Smooth muscle cell (in vitro differentiated cells): ENCODE data around the gene TCF4. TPM values are rescaled to one million over a fixed set of nuclear protein-coding genes. Genes with fewer than 3 reads are reported as not detected.
A peak's percentile ranks its signal among the peaks of the same experiment; 100 is the strongest.

Source experiments
- DNase-seq: peaks from one replicate; lab custom pipeline; 2025; ENCODE audit not compliant: unreplicated experiment; lab: John Stamatoyannopoulos, UW
- H2AFZ ChIP-seq: fragments of 200-600 bp; sonication (generic); 2 replicates; pipeline ENCODE4 v1.6.0; 2016; ENCODE audit warnings: antibody characterized with exemption, low read depth, mild to moderate bottlenecking
- H3F3A ChIP-seq: fragments of 200-600 bp; sonication (generic); 2 replicates; pipeline ENCODE4 v1.6.0; 2017; ENCODE audit warnings: antibody characterized with exemption, low read depth
- H3K27ac ChIP-seq: fragments of 200-600 bp; sonication (generic); 2 replicates; pipeline ENCODE4 v1.5.1; 2016; ENCODE audit warnings: low read depth, mild to moderate bottlenecking
- H3K27me3 ChIP-seq: fragments of 200-600 bp; sonication (generic); 2 replicates; pipeline ENCODE4 v1.6.1; 2016; ENCODE audit warnings: low read depth, mild to moderate bottlenecking
- H3K36me3 ChIP-seq: fragments of 200-600 bp; sonication (generic); 2 replicates; pipeline ENCODE4 v1.5.1; 2016; ENCODE audit warnings: low read depth
- H3K4me1 ChIP-seq: fragments of 200-600 bp; sonication (generic); 2 replicates; pipeline ENCODE4 v1.5.1; 2016; ENCODE audit warnings: low read depth
- H3K4me2 ChIP-seq: fragments of 200-600 bp; sonication (generic); 2 replicates; pipeline ENCODE4 v1.6.0; 2016; ENCODE audit warnings: mild to moderate bottlenecking
- H3K4me3 ChIP-seq: fragments of 200-600 bp; sonication (generic); 2 replicates; pipeline ENCODE4 v1.5.1; 2016; ENCODE audit warnings: mild to moderate bottlenecking
- H3K79me2 ChIP-seq: fragments of 200-600 bp; sonication (generic); 2 replicates; pipeline ENCODE4 v1.6.0; 2016; ENCODE audit warnings: low read depth, mild to moderate bottlenecking
- H3K9ac ChIP-seq: fragments of 200-600 bp; sonication (generic); 2 replicates; pipeline ENCODE4 v1.6.0; 2016; ENCODE audit warnings: low read depth
- H3K9me3 ChIP-seq: fragments of 200-600 bp; sonication (generic); replicated peaks from 2 replicates; pipeline ENCODE4 v1.5.1; 2016; ENCODE audit warnings: low read depth
- H4K20me1 ChIP-seq: fragments of 200-600 bp; sonication (generic); 2 replicates; pipeline ENCODE4 v1.6.0; 2016; ENCODE audit warnings: low read depth
- WGBS: methylation state at CpG from one replicate; pipeline ENCODE4 v1.1.7; 2016; ENCODE audit warnings: low lambda C conversion rate; 5-methylcytosine and 5-hydroxymethylcytosine counted together
- polyA plus RNA-seq: library from polyadenylated mRNA; unstranded; fragments of >200 nt; fragmentation: Nextera tagmentation; extraction: Ambion mirVana; gene quantifications from 2 replicates; pipeline ENCODE4 v1.2.1, GENCODE V29; 2016
- total RNA-seq: library from RNA; depleted of rRNA; stranded (reverse); fragments of >200 nt; gene quantifications from 2 replicates; pipeline ENCODE4 v1.2.3, GENCODE V29; 2014
- TF ChIP-seq, protein P1 (sequence below): fragments of 200-600 bp; sonication (generic); IDR thresholded peaks from 2 replicates; pipeline ENCODE4 v1.5.1; 2017; ENCODE audit warnings: borderline replicate concordance, mild to moderate bottlenecking, antibody characterized with exemption; ENCODE audit not compliant: insufficient read depth, poor library complexity, severe bottlenecking

TCF4 gene
- total and polyA plus RNA-seq, 2 experiments from 2014 or later: 105 to 120 TPM

DNA sequence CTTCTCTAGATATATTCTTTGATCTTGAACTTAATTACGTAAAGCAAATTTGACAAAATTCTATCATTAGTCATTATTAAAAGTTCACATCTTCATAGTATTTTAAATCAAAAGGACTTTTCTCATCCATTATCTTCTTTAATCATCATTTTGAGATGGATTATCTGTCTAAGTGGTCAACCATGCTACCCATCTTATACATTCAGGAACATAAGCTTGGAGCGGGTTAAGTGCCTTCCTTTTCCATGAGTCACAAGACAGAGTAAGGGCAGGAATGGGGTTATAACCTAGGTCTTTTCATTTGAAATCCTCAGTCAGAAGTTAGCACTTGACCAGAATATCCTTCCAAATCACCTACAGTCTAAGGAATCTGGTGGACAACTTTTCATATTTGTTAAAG, 297.1 kb downstream of the TCF4 start:
- Histone ChIP-seq H3K36me3 (no peaks in the 10 kb centered on the region), H4K20me1 (peaks cover 95% of the 10 kb centered on the region), H3K4me2 (peak overlapping the region; percentile 16), H3K9me3 (no peaks in the 10 kb centered on the region), H3K4me3 (no peak overlapping the region), H3K9ac (no peak overlapping the region), H3K27ac (peak overlapping the region; percentile 50), H3K27me3 (no peaks in the 10 kb centered on the region), H2AFZ (no peak overlapping the region), H3F3A (no peaks in the 10 kb centered on the region), H3K79me2 (peaks cover 78% of the 10 kb centered on the region), H3K4me1 (peaks cover 16% of the 10 kb centered on the region)
- 65% methylated on average over 2 of the region's 2 CpGs for WGBS
- no peak for DNase-seq
- TF ChIP-seq, protein P1, sequence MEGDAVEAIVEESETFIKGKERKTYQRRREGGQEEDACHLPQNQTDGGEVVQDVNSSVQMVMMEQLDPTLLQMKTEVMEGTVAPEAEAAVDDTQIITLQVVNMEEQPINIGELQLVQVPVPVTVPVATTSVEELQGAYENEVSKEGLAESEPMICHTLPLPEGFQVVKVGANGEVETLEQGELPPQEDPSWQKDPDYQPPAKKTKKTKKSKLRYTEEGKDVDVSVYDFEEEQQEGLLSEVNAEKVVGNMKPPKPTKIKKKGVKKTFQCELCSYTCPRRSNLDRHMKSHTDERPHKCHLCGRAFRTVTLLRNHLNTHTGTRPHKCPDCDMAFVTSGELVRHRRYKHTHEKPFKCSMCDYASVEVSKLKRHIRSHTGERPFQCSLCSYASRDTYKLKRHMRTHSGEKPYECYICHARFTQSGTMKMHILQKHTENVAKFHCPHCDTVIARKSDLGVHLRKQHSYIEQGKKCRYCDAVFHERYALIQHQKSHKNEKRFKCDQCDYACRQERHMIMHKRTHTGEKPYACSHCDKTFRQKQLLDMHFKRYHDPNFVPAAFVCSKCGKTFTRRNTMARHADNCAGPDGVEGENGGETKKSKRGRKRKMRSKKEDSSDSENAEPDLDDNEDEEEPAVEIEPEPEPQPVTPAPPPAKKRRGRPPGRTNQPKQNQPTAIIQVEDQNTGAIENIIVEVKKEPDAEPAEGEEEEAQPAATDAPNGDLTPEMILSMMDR: no peak

DNA sequence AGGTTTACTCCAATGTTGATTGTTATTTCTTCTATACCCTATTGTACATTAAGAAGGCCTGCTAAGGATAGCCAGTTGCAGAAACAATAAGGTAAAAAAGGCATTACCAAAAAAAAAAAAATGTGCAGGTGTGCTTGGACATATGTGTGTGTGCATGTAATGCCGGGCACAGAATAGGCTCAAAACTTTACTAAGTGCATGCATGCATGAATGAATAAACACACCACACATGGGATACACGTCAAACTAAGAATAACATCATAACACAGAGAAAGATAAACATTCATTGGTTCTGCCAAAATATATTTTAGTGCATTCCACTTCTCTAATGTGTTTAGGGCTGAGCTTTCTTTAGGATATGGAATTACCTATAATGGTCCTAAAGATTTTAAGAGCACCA, 298.2 kb downstream of the TCF4 start:
- TF ChIP-seq, protein P1: no peak
- WGBS: 91% methylated on average over 2 of the region's 2 CpGs
- H3K27me3 ChIP-seq: no peaks in the 10 kb centered on the region
- peaks cover 79% of the 10 kb centered on the region for H3K79me2 ChIP-seq
- H3F3A ChIP-seq: no peaks in the 10 kb centered on the region
- H3K4me2 ChIP-seq: no peak overlapping the region
- H3K4me1 ChIP-seq: peaks cover 16% of the 10 kb centered on the region
- no peak overlapping the region for H3K9ac ChIP-seq
- no peak for DNase-seq
- no peak overlapping the region for H3K27ac ChIP-seq
- H2AFZ ChIP-seq: no peak overlapping the region
- peaks cover 96% of the 10 kb centered on the region for H4K20me1 ChIP-seq
- no peaks in the 10 kb centered on the region for H3K9me3 ChIP-seq
- no peak overlapping the region for H3K4me3 ChIP-seq
- no peaks in the 10 kb centered on the region for H3K36me3 ChIP-seq

DNA sequence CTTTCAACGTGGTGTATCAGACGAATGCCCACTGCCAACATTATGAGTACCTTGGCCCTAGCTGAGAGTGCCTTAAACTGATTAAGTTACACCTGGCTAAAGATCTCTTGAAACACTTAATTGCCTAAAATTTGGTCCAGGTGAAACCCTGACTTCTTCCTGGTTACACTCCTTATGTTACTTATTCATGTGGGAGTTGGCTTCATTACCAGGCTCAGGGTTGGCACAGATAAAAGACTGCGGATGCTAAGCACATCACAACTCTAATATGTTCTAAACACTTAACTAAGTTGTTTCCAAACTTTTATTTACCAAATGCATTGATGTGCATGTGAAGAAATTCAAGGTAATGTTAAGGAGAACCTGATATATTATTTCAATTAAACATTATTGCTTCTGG, 298.9 kb downstream of the TCF4 start:
- Histone ChIP-seq H3K4me1 (peaks cover 16% of the 10 kb centered on the region), H3K27me3 (no peaks in the 10 kb centered on the region), H3K4me2 (no peak overlapping the region), H3K9me3 (no peaks in the 10 kb centered on the region), H2AFZ (no peak overlapping the region), H3K27ac (no peak overlapping the region), H3K9ac (no peak overlapping the region), H4K20me1 (peaks cover 96% of the 10 kb centered on the region), H3F3A (no peaks in the 10 kb centered on the region), H3K79me2 (peaks cover 80% of the 10 kb centered on the region), H3K4me3 (no peak overlapping the region), H3K36me3 (no peaks in the 10 kb centered on the region)
- DNase-seq: no peak
- WGBS: 95% methylated on average over 3 of the region's 3 CpGs
- TF ChIP-seq, protein P1: no peak
